ENCODE results near the gene PADI3.
"Not testable (repeated sequence)": the region's sequence is repeated elsewhere in the genome, so short reads cannot be mapped to it uniquely, and the experiment has no call there.

Gene PADI3

GRCh38 chr1:17304151-17304825 is 55.4 kb downstream of the PADI3 start:
- no peak for DNase-seq (ENCODE audit: low spot score)

DNA sequence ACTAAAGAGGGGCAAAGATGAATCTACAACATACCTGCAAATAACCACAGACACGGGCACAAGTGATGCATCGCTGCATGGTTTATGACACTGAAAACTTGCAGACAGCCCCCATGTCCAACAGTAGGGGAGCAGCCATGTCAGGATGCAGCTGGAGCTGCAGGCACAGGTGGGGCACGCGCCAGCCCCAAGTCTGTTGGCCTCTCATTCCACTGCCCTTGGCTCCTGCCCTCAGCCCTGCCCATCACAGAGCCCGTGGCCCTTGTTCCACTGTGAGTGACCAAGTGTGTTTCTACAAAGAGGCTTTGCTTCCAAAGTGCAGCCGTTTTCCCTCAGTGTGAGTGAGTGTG is 55.9 kb downstream of the PADI3 start:
- no peak for DNase-seq (ENCODE audit: low spot score)

- no peak for DNase-seq (ENCODE audit: low spot score)
These were observed 56.7 kb downstream of the PADI3 start for GRCh38 chr1:17305576-17306095.

DNA sequence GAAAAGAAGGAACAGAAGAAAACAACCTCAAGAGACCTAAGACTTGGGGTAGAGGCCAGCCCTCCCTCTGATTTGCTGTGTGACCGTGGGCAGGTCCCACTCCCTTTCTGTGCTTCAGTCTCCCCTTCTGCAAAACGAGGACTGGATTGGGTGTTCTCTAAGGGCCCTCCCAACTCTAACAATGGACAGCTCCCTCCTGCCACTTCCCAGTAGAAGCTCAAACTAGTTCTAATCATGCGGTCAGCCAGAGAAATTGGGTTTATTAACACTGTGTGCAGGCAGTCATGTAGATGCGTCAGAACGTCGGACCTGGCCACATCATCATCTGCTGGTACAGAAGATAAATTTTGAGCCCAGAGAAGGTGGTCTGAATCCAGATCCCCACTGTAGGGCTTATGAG is 57.5 kb downstream of the PADI3 start:
- no peak for DNase-seq (ENCODE audit: low spot score)

- DNase-seq (ENCODE audit: low spot score) = no peak
These were observed 58.0 kb downstream of the PADI3 start for GRCh38 chr1:17306921-17307320.

GRCh38 chr1:17307329-17307728 is 58.4 kb downstream of the PADI3 start:
- DNase-seq (ENCODE audit: low spot score) = no peak

GRCh38 chr1:17307946-17308345 is 59.0 kb downstream of the PADI3 start, which contains the start of gene PADI4:
PADI4 (plus strand) TSS chr1:17308197; CDS start chr1:17308223, 26 bp downstream.
- no peak for DNase-seq (ENCODE audit: low spot score)

- DNase-seq (ENCODE audit: low spot score) = no peak
These were observed 59.7 kb downstream of the PADI3 start for GRCh38 chr1:17308593-17308992.

DNA sequence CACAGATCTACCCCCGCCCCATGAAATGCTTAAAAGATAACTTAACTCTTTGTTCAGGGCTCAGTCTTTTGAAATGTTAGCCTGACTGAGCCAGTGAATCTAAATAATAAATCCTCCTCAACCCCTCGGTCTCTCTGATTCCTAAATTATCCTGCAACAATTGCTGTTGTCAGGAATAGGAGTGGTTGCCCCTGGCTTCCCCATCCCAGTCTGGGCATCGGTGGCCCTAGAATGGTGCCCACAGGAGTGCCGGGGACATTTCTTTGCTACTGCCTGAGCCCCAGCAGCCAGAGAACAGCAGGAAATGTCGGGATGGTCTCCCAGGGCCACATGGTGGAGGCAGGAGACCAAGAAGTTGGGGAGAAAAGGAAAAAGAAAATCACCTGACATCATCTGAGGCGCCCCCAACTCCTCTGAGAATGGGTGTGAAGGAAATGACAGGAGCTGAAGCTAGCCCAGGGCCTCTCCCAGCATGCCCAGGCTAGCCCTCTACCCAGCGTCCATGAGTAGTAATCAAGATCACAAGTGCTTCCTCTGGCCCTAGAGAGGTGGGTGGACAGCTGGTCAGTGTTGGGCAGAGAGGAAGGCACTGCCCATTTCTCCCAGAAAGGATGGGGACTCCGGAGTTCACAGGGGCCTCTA is 60.6 kb downstream of the PADI3 start:
- no peak for DNase-seq (ENCODE audit: low spot score)

- no peak for DNase-seq (ENCODE audit: low spot score)
These were observed 61.3 kb downstream of the PADI3 start for GRCh38 chr1:17310068-17310640.

GRCh38 chr1:17313530-17314309 is 64.8 kb downstream of the PADI3 start:
- DNase-seq (ENCODE audit: low spot score) = no peak

GRCh38 chr1:17314491-17314971 is 65.6 kb downstream of the PADI3 start:
- DNase-seq (ENCODE audit: low spot score) = no peak

DNA sequence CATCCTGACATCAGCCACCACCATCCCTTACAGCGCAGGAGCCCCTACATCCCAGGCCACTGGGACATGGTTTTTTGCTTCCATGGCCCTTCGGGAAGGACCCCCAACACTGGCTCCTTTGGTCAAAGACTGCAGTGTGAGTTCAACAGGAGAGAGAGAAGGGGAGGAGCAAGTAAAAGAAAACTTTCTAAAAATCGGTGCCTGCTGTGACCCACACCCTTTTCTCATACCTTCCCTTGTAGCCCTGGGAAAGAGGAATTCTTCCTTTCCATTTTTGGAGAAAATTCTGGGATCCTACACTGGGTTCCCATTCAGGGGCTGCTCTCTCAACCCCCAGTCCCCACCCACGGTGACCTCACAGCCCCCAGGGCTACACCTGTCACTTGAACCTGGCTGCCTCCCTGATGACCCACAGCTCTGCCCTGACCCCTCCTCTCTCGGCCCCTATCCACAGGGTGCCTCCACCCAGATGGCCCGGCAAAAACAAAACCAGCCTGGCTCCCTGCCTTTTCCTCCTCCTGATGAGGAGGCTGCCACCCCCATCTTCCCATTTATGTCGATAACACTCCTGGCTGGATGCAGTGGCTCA is 66.7 kb downstream of the PADI3 start:
- no peak for DNase-seq (ENCODE audit: low spot score)

- DNase-seq (ENCODE audit: low spot score) = no peak
These were observed 67.8 kb downstream of the PADI3 start for GRCh38 chr1:17316704-17317103.

DNA sequence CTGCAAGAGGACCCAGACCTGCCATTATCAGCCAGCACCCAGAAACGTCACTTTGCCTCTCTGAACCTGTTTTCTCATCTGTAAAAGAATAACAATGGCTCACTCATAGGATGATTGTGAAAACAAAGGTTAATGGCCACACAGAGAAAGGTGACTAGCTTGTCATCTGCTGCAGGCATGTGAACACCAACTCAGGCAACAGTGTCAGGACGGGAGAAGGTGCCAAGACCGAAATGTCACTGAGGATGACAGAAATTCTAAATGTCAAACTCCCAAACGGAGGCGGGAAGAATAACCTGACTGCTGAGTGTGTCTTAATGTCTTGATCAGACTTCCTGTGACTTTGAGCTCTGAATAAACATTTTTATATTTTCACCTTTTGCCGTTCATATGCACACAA is 69.4 kb downstream of the PADI3 start:
- no peak for DNase-seq (ENCODE audit: low spot score)

- DNase-seq (ENCODE audit: low spot score) = no peak
These were observed 70.9 kb downstream of the PADI3 start for GRCh38 chr1:17319561-17320350.

DNA sequence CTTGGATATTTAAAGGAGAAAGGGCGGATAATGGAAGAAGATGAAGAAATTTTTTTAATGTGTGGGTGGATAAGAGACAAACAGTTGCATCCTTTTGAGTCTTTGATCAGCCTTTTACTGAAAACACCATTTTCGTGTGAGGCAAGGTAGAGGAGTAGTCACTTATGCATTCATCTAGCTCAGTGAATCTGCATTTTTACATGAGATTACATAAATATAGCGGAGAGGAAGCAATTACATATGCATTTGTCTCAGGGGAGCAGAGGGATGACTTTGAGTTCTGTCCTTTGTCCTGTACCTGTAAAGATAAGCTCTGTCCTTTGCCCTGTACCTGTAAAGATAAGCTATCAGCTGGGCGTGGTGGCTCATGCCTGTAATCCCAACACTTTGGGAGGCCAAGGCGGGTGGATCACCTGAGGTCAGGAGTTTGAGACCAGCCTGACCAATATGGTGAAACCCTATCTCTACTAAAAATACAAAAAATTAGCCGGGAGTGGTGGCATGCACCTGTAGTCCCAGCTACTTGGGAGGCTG is 73.0 kb downstream of the PADI3 start:
- DNase-seq (ENCODE audit: low spot score) = not testable (repeated sequence)

- DNase-seq (ENCODE audit: low spot score) = no peak
These were observed 80.0 kb downstream of the PADI3 start for GRCh38 chr1:17328855-17329254.

- DNase-seq (ENCODE audit: low spot score) = no peak
These were observed 80.7 kb downstream of the PADI3 start for GRCh38 chr1:17329610-17330009.

DNA sequence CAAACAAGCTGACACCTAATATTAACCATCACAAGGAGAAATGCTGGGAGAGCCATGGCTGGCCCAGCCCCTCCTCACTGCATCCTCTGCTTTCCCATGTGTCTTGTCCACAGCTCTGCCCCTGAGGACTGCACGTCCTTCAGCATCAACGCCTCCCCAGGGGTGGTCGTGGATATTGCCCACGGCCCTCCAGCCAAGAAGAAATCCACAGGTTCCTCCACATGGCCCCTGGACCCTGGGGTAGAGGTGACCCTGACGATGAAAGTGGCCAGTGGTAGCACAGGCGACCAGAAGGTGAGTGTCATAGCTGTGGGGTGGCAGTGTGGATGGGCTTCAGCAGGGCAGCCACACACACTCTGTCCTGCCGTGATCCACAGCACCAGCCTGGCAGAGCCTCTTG is 82.0 kb downstream of the PADI3 start:
- no peak for DNase-seq (ENCODE audit: low spot score)

DNA sequence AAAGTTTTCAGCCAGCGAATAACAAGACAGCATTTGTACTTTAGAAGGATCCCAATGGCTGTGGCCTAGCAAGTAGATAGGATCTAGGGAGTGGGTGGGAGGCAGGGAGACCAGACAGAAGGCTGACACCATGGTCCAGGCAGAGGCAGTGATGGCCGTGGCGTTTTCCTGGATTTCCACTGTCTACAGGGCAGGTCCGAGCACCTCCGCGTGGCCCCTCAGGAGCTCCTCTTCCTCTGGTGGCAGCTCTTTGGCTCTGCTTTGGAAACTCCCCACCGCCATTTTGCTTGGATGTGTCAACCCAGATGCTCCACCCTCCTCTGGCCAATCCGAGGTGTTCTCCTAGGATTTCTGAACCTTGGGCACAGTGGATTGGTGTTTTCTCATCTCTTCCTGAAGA is 84.2 kb downstream of the PADI3 start:
- DNase-seq (ENCODE audit: low spot score) = no peak

Data from D341Med (cell line).